HepG2 (cell line): ENCODE data around the gene TBATA. TPM values are rescaled to one million over a fixed set of nuclear protein-coding genes. Genes with fewer than 3 reads are reported as not detected.

Experiments used
- ELF3 ChIP-seq: IDR thresholded peaks from 2 replicates; pipeline ENCODE4 v1.6.1; 2016; ENCODE audit warnings: missing genetic modification reagents, missing compliant biosample characterization
- SCMH1 ChIP-seq: sonication (generic); formaldehyde crosslinking; IDR thresholded peaks from 2 replicates; pipeline ENCODE4 v1.9.0; 2021; ENCODE audit warnings: missing genetic modification reagents, mild to moderate bottlenecking, borderline replicate concordance
- ZMAT5 ChIP-seq: sonication (generic); formaldehyde crosslinking; IDR thresholded peaks from 2 replicates; pipeline ENCODE4 v1.5.0; 2020; ENCODE audit warnings: mild to moderate bottlenecking, low read depth, missing genetic modification reagents, borderline replicate concordance
- polyA plus RNA-seq, 8 experiments: library from polyadenylated mRNA; depleted of rRNA in 3 of 8; stranded (reverse) in 7 of 8; unstranded in 1 of 8; fragments of >200 nt; fragmentation: Illumina TruSeq in 4 of 8; extraction: Trizol in 4 of 8; gene quantifications; 2 replicates each; pipeline versions ENCODE4 v1.2.1 to v1.2.3, GENCODE V29; 2011 to 2016; ENCODE audit warnings: low read depth in 4 of 8, missing spikeins in 1 of 8, mixed read lengths in 1 of 8; ENCODE audit not compliant: insufficient read depth in 1 of 8
- total RNA-seq, 5 experiments: library from RNA; depleted of rRNA; stranded (reverse); fragments of >200 nt; fragmentation: Illumina TruSeq; extraction: Trizol; gene quantifications; 2 replicates each; pipeline ENCODE4 v1.2.3, GENCODE V29; 2016; ENCODE audit warnings: low read depth in 1 of 5
- TF ChIP-seq, protein P1 (sequence below): sonication (generic); formaldehyde crosslinking; IDR thresholded peaks from 2 replicates; pipeline ENCODE4 v1.4.0; 2020; ENCODE audit warnings: mild to moderate bottlenecking, missing genetic modification reagents, borderline replicate concordance
- TF ChIP-seq, protein P2 (sequence below): sonication (generic); formaldehyde crosslinking; IDR thresholded peaks from 2 replicates; pipeline ENCODE4 v1.5.0; 2020; ENCODE audit warnings: mild to moderate bottlenecking, missing genetic modification reagents
- TF ChIP-seq, protein P3 (sequence below): sonication (generic); formaldehyde crosslinking; IDR thresholded peaks from 2 replicates; pipeline ENCODE4 v1.4.0; 2020; ENCODE audit warnings: missing genetic modification reagents
- TF ChIP-seq, protein P4 (sequence below): sonication (generic); formaldehyde crosslinking; IDR thresholded peaks from 2 replicates; pipeline ENCODE4 v1.4.0; 2020; ENCODE audit warnings: missing genetic modification reagents

Gene TBATA
- total and polyA plus RNA-seq, 2 of the 13 experiments (the other 11 are each of a cell fraction or from before 2014, with no cell fraction given), result not detected

- TF ChIP-seq, protein P1, sequence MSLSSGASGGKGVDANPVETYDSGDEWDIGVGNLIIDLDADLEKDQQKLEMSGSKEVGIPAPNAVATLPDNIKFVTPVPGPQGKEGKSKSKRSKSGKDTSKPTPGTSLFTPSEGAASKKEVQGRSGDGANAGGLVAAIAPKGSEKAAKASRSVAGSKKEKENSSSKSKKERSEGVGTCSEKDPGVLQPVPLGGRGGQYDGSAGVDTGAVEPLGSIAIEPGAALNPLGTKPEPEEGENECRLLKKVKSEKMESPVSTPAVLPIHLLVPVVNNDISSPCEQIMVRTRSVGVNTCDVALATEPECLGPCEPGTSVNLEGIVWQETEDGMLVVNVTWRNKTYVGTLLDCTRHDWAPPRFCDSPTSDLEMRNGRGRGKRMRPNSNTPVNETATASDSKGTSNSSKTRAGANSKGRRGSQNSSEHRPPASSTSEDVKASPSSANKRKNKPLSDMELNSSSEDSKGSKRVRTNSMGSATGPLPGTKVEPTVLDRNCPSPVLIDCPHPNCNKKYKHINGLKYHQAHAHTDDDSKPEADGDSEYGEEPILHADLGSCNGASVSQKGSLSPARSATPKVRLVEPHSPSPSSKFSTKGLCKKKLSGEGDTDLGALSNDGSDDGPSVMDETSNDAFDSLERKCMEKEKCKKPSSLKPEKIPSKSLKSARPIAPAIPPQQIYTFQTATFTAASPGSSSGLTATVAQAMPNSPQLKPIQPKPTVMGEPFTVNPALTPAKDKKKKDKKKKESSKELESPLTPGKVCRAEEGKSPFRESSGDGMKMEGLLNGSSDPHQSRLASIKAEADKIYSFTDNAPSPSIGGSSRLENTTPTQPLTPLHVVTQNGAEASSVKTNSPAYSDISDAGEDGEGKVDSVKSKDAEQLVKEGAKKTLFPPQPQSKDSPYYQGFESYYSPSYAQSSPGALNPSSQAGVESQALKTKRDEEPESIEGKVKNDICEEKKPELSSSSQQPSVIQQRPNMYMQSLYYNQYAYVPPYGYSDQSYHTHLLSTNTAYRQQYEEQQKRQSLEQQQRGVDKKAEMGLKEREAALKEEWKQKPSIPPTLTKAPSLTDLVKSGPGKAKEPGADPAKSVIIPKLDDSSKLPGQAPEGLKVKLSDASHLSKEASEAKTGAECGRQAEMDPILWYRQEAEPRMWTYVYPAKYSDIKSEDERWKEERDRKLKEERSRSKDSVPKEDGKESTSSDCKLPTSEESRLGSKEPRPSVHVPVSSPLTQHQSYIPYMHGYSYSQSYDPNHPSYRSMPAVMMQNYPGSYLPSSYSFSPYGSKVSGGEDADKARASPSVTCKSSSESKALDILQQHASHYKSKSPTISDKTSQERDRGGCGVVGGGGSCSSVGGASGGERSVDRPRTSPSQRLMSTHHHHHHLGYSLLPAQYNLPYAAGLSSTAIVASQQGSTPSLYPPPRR (CRISPR knock-in tag), result no peak
- TF ChIP-seq, protein P2, sequence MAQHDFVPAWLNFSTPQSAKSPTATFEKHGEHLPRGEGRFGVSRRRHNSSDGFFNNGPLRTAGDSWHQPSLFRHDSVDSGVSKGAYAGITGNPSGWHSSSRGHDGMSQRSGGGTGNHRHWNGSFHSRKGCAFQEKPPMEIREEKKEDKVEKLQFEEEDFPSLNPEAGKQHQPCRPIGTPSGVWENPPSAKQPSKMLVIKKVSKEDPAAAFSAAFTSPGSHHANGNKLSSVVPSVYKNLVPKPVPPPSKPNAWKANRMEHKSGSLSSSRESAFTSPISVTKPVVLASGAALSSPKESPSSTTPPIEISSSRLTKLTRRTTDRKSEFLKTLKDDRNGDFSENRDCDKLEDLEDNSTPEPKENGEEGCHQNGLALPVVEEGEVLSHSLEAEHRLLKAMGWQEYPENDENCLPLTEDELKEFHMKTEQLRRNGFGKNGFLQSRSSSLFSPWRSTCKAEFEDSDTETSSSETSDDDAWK (CRISPR knock-in tag), result no peak
- TF ChIP-seq, protein P3, sequence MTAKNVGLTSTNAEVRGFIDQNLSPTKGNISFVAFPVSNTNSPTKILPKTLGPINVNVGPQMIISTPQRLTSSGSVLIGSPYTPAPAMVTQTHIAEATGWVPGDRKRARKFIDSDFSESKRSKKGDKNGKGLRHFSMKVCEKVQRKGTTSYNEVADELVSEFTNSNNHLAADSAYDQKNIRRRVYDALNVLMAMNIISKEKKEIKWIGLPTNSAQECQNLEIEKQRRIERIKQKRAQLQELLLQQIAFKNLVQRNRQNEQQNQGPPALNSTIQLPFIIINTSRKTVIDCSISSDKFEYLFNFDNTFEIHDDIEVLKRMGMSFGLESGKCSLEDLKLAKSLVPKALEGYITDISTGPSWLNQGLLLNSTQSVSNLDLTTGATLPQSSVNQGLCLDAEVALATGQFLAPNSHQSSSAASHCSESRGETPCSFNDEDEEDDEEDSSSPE, result no peak
- TF ChIP-seq ZMAT5 (CRISPR knock-in tag) (no peak), SCMH1 (CRISPR knock-in tag) (no peak), ELF3 (CRISPR knock-in tag) (no peak)
- TF ChIP-seq, protein P4, sequence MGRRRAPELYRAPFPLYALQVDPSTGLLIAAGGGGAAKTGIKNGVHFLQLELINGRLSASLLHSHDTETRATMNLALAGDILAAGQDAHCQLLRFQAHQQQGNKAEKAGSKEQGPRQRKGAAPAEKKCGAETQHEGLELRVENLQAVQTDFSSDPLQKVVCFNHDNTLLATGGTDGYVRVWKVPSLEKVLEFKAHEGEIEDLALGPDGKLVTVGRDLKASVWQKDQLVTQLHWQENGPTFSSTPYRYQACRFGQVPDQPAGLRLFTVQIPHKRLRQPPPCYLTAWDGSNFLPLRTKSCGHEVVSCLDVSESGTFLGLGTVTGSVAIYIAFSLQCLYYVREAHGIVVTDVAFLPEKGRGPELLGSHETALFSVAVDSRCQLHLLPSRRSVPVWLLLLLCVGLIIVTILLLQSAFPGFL (CRISPR knock-in tag), result no peak
These were observed 50.0 kb downstream of the TBATA start (continued) for GRCh38 chr10:70735161-70735560.
